GM12891 (cell line): ENCODE measurements around the gene ISOC2.

Experiments used
- POLR2A ChIP-seq: IDR thresholded peaks from 2 replicates; pipeline ENCODE4 v1.6.1; 2011; ENCODE audit warnings: low read depth, low read length, control low read depth
- TAF1 ChIP-seq: IDR thresholded peaks from 2 replicates; pipeline ENCODE4 v1.6.1; 2011; ENCODE audit warnings: low read depth, low read length, control low read depth

GRCh38 chr19:55479045-55479444 lies 17.6 kb upstream of the ISOC2 start:
- no peak for TF ChIP-seq POLR2A
- TF ChIP-seq TAF1: no peak
